Measurements from ENCODE around the gene CHCHD2. TPM values are rescaled to one million over a fixed set of nuclear protein-coding genes. Genes with fewer than 3 reads are reported as not detected.
"Not testable (repeated sequence)": the region's sequence is repeated elsewhere in the genome, so short reads cannot be mapped to it uniquely, and the experiment has no call there.

The CHCHD2 gene
- total RNA-seq, 2 experiments from 2014 or later: 764 to 766 TPM

- H3K27ac Mint-ChIP-seq; H3K9me3 Mint-ChIP-seq; DNase-seq; H3K4me3 Mint-ChIP-seq; intact Hi-C loops (cut with micrococcal nuclease); H3K27me3 Mint-ChIP-seq; POLR2A ChIA-PET; H3K4me1 Mint-ChIP-seq (ENCODE audit: low read depth); CTCF ChIA-PET: not testable (repeated sequence)
- H3K36me3 Mint-ChIP-seq: peaks cover 23% of the 10 kb centered on the region
These were observed 25.4 kb downstream of the CHCHD2 start for GRCh38 chr7:56080726-56081435.

GRCh38 chr7:56079450-56080185 is 26.7 kb downstream of the CHCHD2 start:
- no peaks in the 10 kb centered on the region for H3K27me3 Mint-ChIP-seq
- intact Hi-C loops (cut with micrococcal nuclease): no loop called here
- no peak overlapping the region for H3K4me3 Mint-ChIP-seq
- H3K4me1 Mint-ChIP-seq (ENCODE audit: low read depth): no peaks in the 10 kb centered on the region
- H3K27ac Mint-ChIP-seq: no peak overlapping the region
- H3K36me3 Mint-ChIP-seq: peaks cover 25% of the 10 kb centered on the region
- POLR2A ChIA-PET: no interaction called here
- CTCF ChIA-PET: no interaction called here
- no peak for DNase-seq
- H3K9me3 Mint-ChIP-seq: no peaks in the 10 kb centered on the region

- intact Hi-C loops (cut with micrococcal nuclease): no loop called here
- no peaks in the 10 kb centered on the region for H3K9me3 Mint-ChIP-seq
- H3K4me3 Mint-ChIP-seq: no peak overlapping the region
- peaks cover 4% of the 10 kb centered on the region for H3K4me1 Mint-ChIP-seq (ENCODE audit: low read depth)
- DNase-seq: no peak
- H3K36me3 Mint-ChIP-seq: peaks cover 30% of the 10 kb centered on the region
- no peak overlapping the region for H3K27ac Mint-ChIP-seq
- POLR2A ChIA-PET: interaction anchor here (0.6 to 0.9 kb wide), 2 partner anchors 11 to 27 kb away, joined by 3 read pairs; partner anchors contain the start of genes CCT6A and PSPH
- no peaks in the 10 kb centered on the region for H3K27me3 Mint-ChIP-seq
- CTCF ChIA-PET: interaction anchor here (1.1 kb wide), 1 partner anchor 14 kb away, joined by 3 read pairs; no protein-coding TSS in a partner anchor
These were observed 28.1 kb downstream of the CHCHD2 start for GRCh38 chr7:56078196-56078595.

- intact Hi-C loops (cut with micrococcal nuclease): no loop called here
- Mint-ChIP-seq H3K27me3 (no peaks in the 10 kb centered on the region), H3K4me1 (ENCODE audit: low read depth) (peaks cover 4% of the 10 kb centered on the region), H3K9me3 (no peaks in the 10 kb centered on the region), H3K36me3 (peaks cover 34% of the 10 kb centered on the region), H3K27ac (no peak overlapping the region), H3K4me3 (no peak overlapping the region)
- POLR2A ChIA-PET: no interaction called here
- CTCF ChIA-PET: interaction anchor here (1.1 kb wide), 1 partner anchor 14 kb away, joined by 3 read pairs; no protein-coding TSS in a partner anchor
- no peak for DNase-seq
These were observed 28.6 kb downstream of the CHCHD2 start for GRCh38 chr7:56077681-56078080.

DNA sequence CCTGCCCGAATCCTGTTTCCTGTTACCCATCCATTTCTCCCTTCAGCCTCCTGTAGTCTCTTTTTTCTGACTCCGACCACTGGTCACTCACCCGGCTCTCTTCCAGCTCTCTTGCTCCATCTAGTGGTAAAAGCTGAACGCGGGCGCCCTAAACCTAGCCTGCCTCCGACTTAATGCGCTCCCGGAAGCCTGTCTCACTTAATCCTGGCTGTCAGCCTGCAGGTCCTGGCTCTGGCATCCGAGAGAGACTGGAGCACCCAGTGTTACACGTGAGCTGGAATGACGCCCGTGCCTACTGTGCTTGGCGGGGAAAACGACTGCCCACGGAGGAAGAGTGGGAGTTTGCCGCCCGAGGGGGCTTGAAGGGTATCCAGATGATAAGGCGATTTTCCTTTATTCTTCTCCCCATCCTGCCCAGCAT is 31.9 kb downstream of the CHCHD2 start:
- H3K27ac Mint-ChIP-seq: no peak overlapping the region
- intact Hi-C loops (cut with micrococcal nuclease): loop anchor here (1.0 kb wide), 2 partner anchors 70 to 433 kb away; no protein-coding TSS in a partner anchor

GRCh38 chr7:56066376-56066775 is 39.9 kb downstream of the CHCHD2 start:
- ChIA-PET CTCF (interaction anchor here (1.2 to 4.7 kb wide), 3 partner anchors 8 to 66 kb away, joined by 5 to 34 read pairs (median 6); no protein-coding TSS in a partner anchor), POLR2A (interaction anchor here (0.9 to 1.7 kb wide), 2 partner anchors 15 to 101 kb away, joined by 3 to 10 read pairs; partner anchors contain the start of genes CCT6A and PSPH)
- Mint-ChIP-seq H3K4me1 (ENCODE audit: low read depth) (peaks cover 27% of the 10 kb centered on the region), H3K36me3 (peaks cover 36% of the 10 kb centered on the region)
- intact Hi-C loops (cut with micrococcal nuclease); H3K4me3 Mint-ChIP-seq; H3K9me3 Mint-ChIP-seq; H3K27me3 Mint-ChIP-seq; H3K27ac Mint-ChIP-seq; DNase-seq: not testable (repeated sequence)

More for the DNA sequence above, 31.9 kb downstream of the CHCHD2 start:
- Mint-ChIP-seq H3K9me3 (no peaks in the 10 kb centered on the region), H3K4me3 (no peak overlapping the region), H3K36me3 (peaks cover 31% of the 10 kb centered on the region), H3K4me1 (ENCODE audit: low read depth) (peaks cover 4% of the 10 kb centered on the region), H3K27me3 (no peaks in the 10 kb centered on the region)
- ChIA-PET POLR2A (interaction anchor here (0.6 to 1.8 kb wide), 2 partner anchors 9 to 72 kb away, joined by 4 to 5 read pairs; no protein-coding TSS in a partner anchor), CTCF (interaction anchor here (0.8 to 4.1 kb wide), 21 partner anchors 9 to 642 kb away, joined by 3 to 45 read pairs (median 7); partner anchors contain the start of genes CCT6A, CHCHD2, PHKG1 and PSPH)
- peak; percentile 77 for DNase-seq

DNA sequence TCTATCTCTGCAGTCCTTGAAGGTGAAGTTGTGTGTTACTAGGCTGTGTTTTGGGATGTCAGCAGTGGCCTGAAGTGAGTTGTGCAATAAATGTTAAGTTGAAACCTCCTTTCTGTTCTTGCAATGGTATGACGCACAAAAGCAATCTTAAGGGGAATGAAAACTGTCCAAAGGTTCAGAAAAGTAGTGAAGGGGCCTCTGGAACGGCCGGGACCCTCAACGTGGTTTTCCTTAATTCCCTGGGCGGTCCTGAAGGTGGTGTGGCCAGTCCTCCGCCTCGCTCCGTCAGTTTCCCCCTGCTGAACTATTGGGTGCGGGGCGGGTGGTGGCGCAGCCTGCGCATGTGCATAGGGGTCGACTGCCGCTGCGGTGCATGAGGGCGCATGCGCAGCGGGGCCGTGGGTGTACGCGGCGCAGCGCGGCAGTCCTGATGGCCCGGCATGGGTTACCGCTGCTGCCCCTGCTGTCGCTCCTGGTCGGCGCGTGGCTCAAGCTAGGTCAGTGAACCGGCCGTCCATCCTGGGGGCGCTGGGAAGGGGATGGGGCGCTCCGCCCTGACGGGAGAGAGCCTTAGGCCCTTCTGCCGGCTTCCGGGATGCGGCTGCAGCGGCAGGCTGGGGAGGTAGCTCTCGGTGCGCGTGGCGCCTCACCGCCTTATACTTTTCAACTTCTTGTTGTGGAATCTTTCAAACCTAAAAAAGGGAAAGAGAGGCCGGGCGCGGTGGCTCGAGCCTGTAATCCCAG is 42.2 kb downstream of the CHCHD2 start, which contains the start of gene SUMF2:
Gene SUMF2, plus strand, starts transcription at position 405 of the 744 bp plus-strand sequence. Its CDS starts 26 bp downstream, at position 431.
- intact Hi-C loops (cut with micrococcal nuclease): loop anchor here (1.0 to 5.0 kb wide), 4 partner anchors 13 to 492 kb away; partner anchors contain the start of genes CCT6A, CHCHD2, PSPH and VOPP1

DNA sequence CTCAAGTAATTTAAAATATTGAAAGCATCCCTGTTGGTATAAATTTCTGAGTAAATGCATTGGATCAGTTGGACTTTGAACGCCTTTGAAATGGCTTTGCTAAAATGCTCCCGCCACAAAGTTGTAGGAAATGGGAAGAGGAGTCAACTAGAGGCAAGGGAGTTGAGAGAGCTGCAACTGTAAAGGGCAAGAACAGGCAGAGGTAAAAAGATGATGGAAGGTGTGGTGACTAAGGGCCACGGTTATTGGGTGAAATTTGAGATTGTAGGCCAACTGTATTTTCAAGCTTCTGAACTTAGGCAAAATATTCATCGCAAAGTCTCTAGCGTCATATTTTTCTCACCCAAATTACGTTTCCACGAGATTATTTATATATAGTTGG is 42.8 kb downstream of the CHCHD2 start:
- Mint-ChIP-seq H3K4me1 (ENCODE audit: low read depth) (peaks cover 42% of the 10 kb centered on the region), H3K27me3 (peaks cover 1% of the 10 kb centered on the region), H3K9me3 (no peaks in the 10 kb centered on the region), H3K4me3 (peak overlapping the region; percentile 87), H3K36me3 (peaks cover 38% of the 10 kb centered on the region), H3K27ac (peak overlapping the region; percentile 86)
- ChIA-PET CTCF (interaction anchor here (4.7 kb wide), 1 partner anchor 11 kb away, joined by 34 read pairs; no protein-coding TSS in a partner anchor), POLR2A (interaction anchor here (0.7 to 1.7 kb wide), 2 partner anchors 9 to 12 kb away, joined by 3 to 13 read pairs; partner anchors contain the start of genes CCT6A and PSPH)
- DNase-seq: no peak
- intact Hi-C loops (cut with micrococcal nuclease): loop anchor here (5.0 kb wide), 1 partner anchor 491 kb away; the partner anchor contains the start of gene VOPP1

More for the DNA sequence above, 42.2 kb downstream of the CHCHD2 start, which contains the start of gene SUMF2:
- CTCF ChIA-PET: interaction anchor here (0.6 to 4.7 kb wide), 4 partner anchors 10 to 437 kb away, joined by 3 to 34 read pairs (median 10); partner anchors contain the start of genes CCT6A and PSPH
- Mint-ChIP-seq H3K27ac (peak within 1 kb of the TSS; percentile 86), H3K9me3 (no peaks in the 10 kb centered on the region), H3K4me1 (ENCODE audit: low read depth) (peaks cover 40% of the 10 kb centered on the region), H3K27me3 (peaks cover 1% of the 10 kb centered on the region), H3K4me3 (peak within 1 kb of the TSS; percentile 87), H3K36me3 (peaks cover 41% of the 10 kb centered on the region)
- peak; percentile 92 for DNase-seq
- POLR2A ChIA-PET: interaction anchor here (0.8 to 1.7 kb wide), 4 partner anchors 10 to 41 kb away, joined by 3 to 13 read pairs (median 4); partner anchors contain the start of genes CCT6A and PSPH

DNA sequence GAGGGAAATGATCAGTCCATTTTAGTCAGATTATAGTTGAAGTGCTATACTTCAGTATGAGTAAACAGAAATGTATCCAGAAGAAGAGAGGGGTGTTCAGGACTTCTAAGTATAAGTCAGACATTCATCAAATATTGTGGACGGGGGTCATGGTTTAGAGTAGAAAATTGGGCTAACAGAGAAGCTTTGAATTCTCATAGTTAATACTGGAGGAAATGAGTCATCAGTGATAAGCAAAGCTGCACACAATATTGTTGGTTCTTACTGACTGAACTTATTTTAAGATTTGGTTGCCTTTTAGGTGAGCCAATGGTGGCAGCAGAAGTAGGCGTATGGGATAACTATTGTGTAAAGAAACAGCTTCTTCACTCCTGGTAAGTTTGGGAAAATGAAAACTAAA is 43.9 kb downstream of the CHCHD2 start:
- DNase-seq: no peak
- peaks cover 48% of the 10 kb centered on the region for H3K36me3 Mint-ChIP-seq
- peaks cover 1% of the 10 kb centered on the region for H3K27me3 Mint-ChIP-seq
- peaks cover 42% of the 10 kb centered on the region for H3K4me1 Mint-ChIP-seq (ENCODE audit: low read depth)
- no peaks in the 10 kb centered on the region for H3K9me3 Mint-ChIP-seq
- no peak overlapping the region for H3K4me3 Mint-ChIP-seq
- ChIA-PET POLR2A (interaction anchor here (1.5 kb wide), 1 partner anchor 11 kb away, joined by 4 read pairs; the partner anchor contains the start of genes CCT6A and PSPH), CTCF (interaction anchor here (0.8 to 4.7 kb wide), 3 partner anchors 11 to 99 kb away, joined by 4 to 34 read pairs (median 9); partner anchors contain the start of genes CCT6A and PSPH)
- peak overlapping the region; percentile 80 for H3K27ac Mint-ChIP-seq
- intact Hi-C loops (cut with micrococcal nuclease): loop anchor here (5.0 kb wide), 1 partner anchor 490 kb away; the partner anchor contains the start of gene VOPP1

DNA sequence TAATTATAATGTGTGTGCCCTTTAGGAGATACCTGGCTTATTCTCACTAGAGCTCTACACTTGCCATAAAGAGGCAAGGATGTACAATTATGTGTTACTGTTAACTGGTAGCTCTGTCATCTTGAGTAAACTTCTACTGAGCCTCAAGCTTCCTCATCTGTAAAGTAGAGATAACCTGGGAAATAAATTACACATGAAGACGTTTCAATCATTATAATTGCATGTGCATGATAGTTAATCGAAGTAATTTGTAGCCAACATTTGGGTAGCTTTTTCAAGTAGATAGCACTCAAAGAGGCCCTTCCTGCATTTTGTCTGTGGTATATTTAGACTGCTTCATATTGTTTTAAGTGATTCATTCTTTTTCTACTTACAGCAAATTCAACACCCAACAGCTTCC is 52.3 kb downstream of the CHCHD2 start:
- H3K27ac Mint-ChIP-seq: peak overlapping the region; percentile 78
- H3K4me3 Mint-ChIP-seq: peak overlapping the region; percentile 26
- H3K9me3 Mint-ChIP-seq: no peaks in the 10 kb centered on the region
- intact Hi-C loops (cut with micrococcal nuclease): loop anchor here (2.0 to 5.0 kb wide), 2 partner anchors 522 to 689 kb away; partner anchors contain the start of gene LANCL2
- H3K36me3 Mint-ChIP-seq: peaks cover 54% of the 10 kb centered on the region
- no peak for DNase-seq
- no peaks in the 10 kb centered on the region for H3K27me3 Mint-ChIP-seq
- ChIA-PET POLR2A (interaction anchor here (0.8 kb wide), 1 partner anchor 10 kb away, joined by 3 read pairs; the partner anchor contains the start of gene SUMF2), CTCF (interaction anchor here (1.0 to 1.6 kb wide), 2 partner anchors 19 to 21 kb away, joined by 3 to 5 read pairs; no protein-coding TSS in a partner anchor)
- peaks cover 38% of the 10 kb centered on the region for H3K4me1 Mint-ChIP-seq (ENCODE audit: low read depth)
